Endothelial cell of umbilical vein (primary cell): ENCODE results near the gene PIGH. TPM values are rescaled to one million over a fixed set of nuclear protein-coding genes. Genes with fewer than 3 reads are reported as not detected.

Source experiments
- BruUV-seq: library from RNA; stranded (reverse); fragments of 400-500 nt; replicated peaks from 2 replicates; lab custom pipeline; 2021; lab: Mats Ljungman, UMichigan
- CTCF ChIA-PET: fragments of 300-600, 350-600 bp; sonication (Branson Sonifier 250); formaldehyde crosslinking; loops from one replicate; lab custom pipeline; 2021; ENCODE audit warnings: antibody characterized with exemption, inconsistent platforms; lab: Charles Lee
- POLR2A ChIA-PET: fragments of 300-600, 350-600 bp; sonication (Branson Sonifier 250); formaldehyde crosslinking; loops from one replicate; lab custom pipeline; 2021; ENCODE audit warnings: antibody characterized with exemption, inconsistent platforms; lab: Charles Lee
- DNase-seq: peaks from one replicate; pipeline ENCODE4 v3.0.0-alpha.2; 2011; ENCODE audit warnings: low read depth, low spot score
- FAIRE-seq: peaks from 2 replicates; lab custom pipeline; 2011; peaks lifted over from hg19 to GRCh38; lab: Jason Lieb, UNC
- H2AFZ ChIP-seq: 2 replicates; pipeline ENCODE4 v1.6.0; 2012; ENCODE audit warnings: low read depth, low read length, control low read depth, inconsistent platforms
- H3K27ac ChIP-seq: 2 replicates; pipeline ENCODE4 v1.5.1; 2011; ENCODE audit warnings: low read depth, mild to moderate bottlenecking, control low read depth, low read length, moderate library complexity; ENCODE audit not compliant: insufficient read depth
- H3K27me3 ChIP-seq, 2 experiments: 2 replicates each; pipeline versions ENCODE4 v1.6.0 to v1.6.1; 2011; ENCODE audit warnings: low read length in 2 of 2, mixed read lengths in 1 of 2; ENCODE audit not compliant: control insufficient read depth in 2 of 2, insufficient read depth in 2 of 2
- H3K36me3 ChIP-seq, 2 experiments: 2 replicates in 1 of 2; 3 replicates in 1 of 2; pipeline ENCODE4 v1.5.1; 2011; ENCODE audit warnings: low read length in 2 of 2, mild to moderate bottlenecking in 1 of 2, moderate library complexity in 1 of 2; ENCODE audit not compliant: control insufficient read depth in 2 of 2, insufficient read depth in 2 of 2; ENCODE audit errors: extremely low read depth in 1 of 2
- H3K4me1 ChIP-seq: 3 replicates; pipeline ENCODE4 v1.5.1; 2011; ENCODE audit warnings: mild to moderate bottlenecking, low read length; ENCODE audit not compliant: control insufficient read depth, insufficient read depth; ENCODE audit errors: extremely low read depth
- H3K4me2 ChIP-seq: 2 replicates; pipeline ENCODE4 v1.6.1; 2011; ENCODE audit warnings: low read length, control low read depth, mixed read lengths; ENCODE audit not compliant: insufficient read depth
- H3K4me3 ChIP-seq, 3 experiments: fragments of 200-600 bp in 1 of 3; sonication (generic), shearing (Covaris generic) in 1 of 3; replicated peaks in 1 of 3; 2 replicates each; pipeline ENCODE4 v1.5.1; 2011 to 2016; ENCODE audit warnings: control low read depth in 3 of 3, low read length in 3 of 3, mild to moderate bottlenecking in 2 of 3, inconsistent platforms in 1 of 3, low read depth in 1 of 3, moderate library complexity in 1 of 3; ENCODE audit not compliant: insufficient read depth in 1 of 3
- H3K79me2 ChIP-seq: 2 replicates; pipeline ENCODE4 v1.6.0; 2012; ENCODE audit warnings: low read length, inconsistent platforms; ENCODE audit not compliant: control insufficient read depth, insufficient read depth
- H3K9ac ChIP-seq: replicated peaks from 2 replicates; pipeline ENCODE3; 2011; ENCODE audit warnings: low read length, control low read depth; ENCODE audit not compliant: insufficient read depth; ENCODE audit errors: extremely low read depth
- H3K9me1 ChIP-seq: replicated peaks from 3 replicates; pipeline ENCODE4 v1.6.0; 2011; ENCODE audit warnings: mild to moderate bottlenecking, low read length; ENCODE audit not compliant: control insufficient read depth, insufficient read depth; ENCODE audit errors: extremely low read depth
- H3K9me3 ChIP-seq: replicated peaks from 2 replicates; pipeline ENCODE4 v1.5.1; 2012; ENCODE audit warnings: low read length, inconsistent platforms; ENCODE audit not compliant: control insufficient read depth, insufficient read depth
- H4K20me1 ChIP-seq: replicated peaks from 2 replicates; pipeline ENCODE3; 2011; ENCODE audit warnings: mild to moderate bottlenecking, low read length; ENCODE audit not compliant: control insufficient read depth, insufficient read depth; ENCODE audit errors: extremely low read depth
- EZH2 ChIP-seq: IDR thresholded peaks from 2 replicates; pipeline ENCODE4 v1.6.1; 2012; ENCODE audit warnings: borderline replicate concordance, low read depth, mild to moderate bottlenecking, moderate library complexity, low read length, inconsistent platforms; ENCODE audit not compliant: severe bottlenecking
- FOS ChIP-seq: IDR thresholded peaks from 2 replicates; pipeline ENCODE4 v1.6.1; 2011; ENCODE audit warnings: mild to moderate bottlenecking, low read length, moderate library complexity, borderline replicate concordance; ENCODE audit not compliant: insufficient read depth
- GATA2 ChIP-seq: IDR thresholded peaks from 2 replicates; pipeline ENCODE4 v1.7.0; 2011; ENCODE audit warnings: low read depth, mild to moderate bottlenecking, moderate library complexity, mixed read lengths, low read length; ENCODE audit not compliant: insufficient read length, insufficient read depth
- JUN ChIP-seq: IDR thresholded peaks from 2 replicates; pipeline ENCODE4 v1.6.1; 2011; ENCODE audit warnings: borderline replicate concordance, low read depth; ENCODE audit not compliant: insufficient read length, insufficient read depth
- MYC ChIP-seq: IDR thresholded peaks from one replicate; pipeline ENCODE4 v1.6.1; 2011; ENCODE audit warnings: mild to moderate bottlenecking, low read depth, low read length
- POLR2A ChIP-seq: IDR thresholded peaks from 2 replicates; pipeline ENCODE4 v1.6.1; 2012; ENCODE audit warnings: low read depth, mild to moderate bottlenecking, control low read depth, low read length
- POLR2AphosphoS5 ChIP-seq: IDR thresholded peaks from 2 replicates; pipeline ENCODE4 v1.6.1; 2012; ENCODE audit warnings: low read depth, mild to moderate bottlenecking, control low read depth, low read length, moderate library complexity; ENCODE audit not compliant: insufficient read depth
- dilution Hi-C: fragments of 300-500 bp; cut with MboI; formaldehyde crosslinking; loops from one replicate; pipeline ENCODE4 v1.15.0; 2019; ENCODE audit warnings: low sequenced_read_pairs; ENCODE audit not compliant: extremely low pct_ligation_motif_present
- intact Hi-C: fragments of 100-400 bp; cut with micrococcal nuclease; formaldehyde crosslinking; loops from one replicate; pipeline ENCODE4 v1.10.0; 2022
- polyA plus RNA-seq, 4 experiments: library from polyadenylated mRNA; depleted of rRNA in 3 of 4; stranded (reverse) in 3 of 4; unstranded in 1 of 4; fragments of >200 nt; gene quantifications; 2 replicates each; pipeline versions ENCODE4 v1.2.1 to v1.2.3, GENCODE V29; 2011 to 2012; ENCODE audit warnings: missing spikeins in 1 of 4
- total RNA-seq: library from RNA; stranded (reverse); gene quantifications from 2 replicates; pipeline ENCODE4 v1.2.3, GENCODE V29; 2021
- TF ChIP-seq, protein P1 (sequence below): IDR thresholded peaks from 2 replicates; pipeline ENCODE4 v1.6.1; 2011; ENCODE audit not compliant: insufficient read depth, insufficient read length
- TF ChIP-seq, protein P2 (sequence below), 2 donors: IDR thresholded peaks; 1 replicate in 1 of 2; 2 replicates in 1 of 2; pipeline ENCODE4 v1.5.1; 2011; ENCODE audit warnings: low read length in 2 of 2, mild to moderate bottlenecking in 2 of 2, moderate library complexity in 2 of 2, control low read depth in 1 of 2, inconsistent platforms in 1 of 2, low read depth in 1 of 2; ENCODE audit not compliant: insufficient read depth in 1 of 2; ENCODE audit errors: extremely low read depth in 1 of 2

Gene PIGH
- total and polyA plus RNA-seq, 2 donors (not counting 3 experiments of a cell fraction or from before 2014, with no cell fraction given): 12.3 to 18.0 TPM

DNA sequence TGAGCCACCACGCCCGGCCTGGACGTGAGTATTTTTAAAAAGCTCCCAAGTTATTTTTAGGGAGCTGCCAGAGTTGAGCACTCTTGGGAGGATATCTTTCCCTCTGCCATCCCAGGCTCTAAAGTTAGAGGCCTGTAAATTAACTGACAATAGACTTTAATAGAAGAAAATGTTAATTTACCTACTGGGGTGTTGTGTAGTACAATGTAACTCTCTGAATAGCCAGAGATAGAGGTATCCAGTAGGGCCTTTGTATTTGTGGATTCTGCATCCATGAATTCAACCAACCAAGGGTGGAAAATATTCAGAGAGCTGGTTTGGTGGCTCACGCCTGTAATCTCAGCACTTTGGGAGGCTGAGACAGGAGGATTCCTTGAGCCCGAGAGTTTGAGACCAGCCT, 7.6 kb upstream of the PIGH start:
- no peak overlapping the region for H3K9ac ChIP-seq
- H3K36me3 ChIP-seq: no peaks in the 10 kb centered on the region
- CTCF ChIA-PET: interaction anchor here (1.7 to 4.2 kb wide), 3 partner anchors 11 to 59 kb away, joined by 7 to 23 read pairs (median 9); partner anchors contain the start of gene ARG2
- intact Hi-C loops: no loop called here
- FAIRE-seq: no peak
- TF ChIP-seq, protein P1, sequence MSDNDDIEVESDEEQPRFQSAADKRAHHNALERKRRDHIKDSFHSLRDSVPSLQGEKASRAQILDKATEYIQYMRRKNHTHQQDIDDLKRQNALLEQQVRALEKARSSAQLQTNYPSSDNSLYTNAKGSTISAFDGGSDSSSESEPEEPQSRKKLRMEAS: no peak
- TF ChIP-seq JUN (no peak), FOS (no peak), MYC (no peak), POLR2A (no peak), GATA2 (no peak), EZH2 (no peak), POLR2AphosphoS5 (no peak)
- TF ChIP-seq, protein P2, sequence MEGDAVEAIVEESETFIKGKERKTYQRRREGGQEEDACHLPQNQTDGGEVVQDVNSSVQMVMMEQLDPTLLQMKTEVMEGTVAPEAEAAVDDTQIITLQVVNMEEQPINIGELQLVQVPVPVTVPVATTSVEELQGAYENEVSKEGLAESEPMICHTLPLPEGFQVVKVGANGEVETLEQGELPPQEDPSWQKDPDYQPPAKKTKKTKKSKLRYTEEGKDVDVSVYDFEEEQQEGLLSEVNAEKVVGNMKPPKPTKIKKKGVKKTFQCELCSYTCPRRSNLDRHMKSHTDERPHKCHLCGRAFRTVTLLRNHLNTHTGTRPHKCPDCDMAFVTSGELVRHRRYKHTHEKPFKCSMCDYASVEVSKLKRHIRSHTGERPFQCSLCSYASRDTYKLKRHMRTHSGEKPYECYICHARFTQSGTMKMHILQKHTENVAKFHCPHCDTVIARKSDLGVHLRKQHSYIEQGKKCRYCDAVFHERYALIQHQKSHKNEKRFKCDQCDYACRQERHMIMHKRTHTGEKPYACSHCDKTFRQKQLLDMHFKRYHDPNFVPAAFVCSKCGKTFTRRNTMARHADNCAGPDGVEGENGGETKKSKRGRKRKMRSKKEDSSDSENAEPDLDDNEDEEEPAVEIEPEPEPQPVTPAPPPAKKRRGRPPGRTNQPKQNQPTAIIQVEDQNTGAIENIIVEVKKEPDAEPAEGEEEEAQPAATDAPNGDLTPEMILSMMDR (IDR thresholded peaks at IDR 0.05; ENCODE audit: extremely low read depth in 1 of 2, insufficient read depth in 1 of 2, low read depth in 1 of 2, low read length in 2 of 2): no peak
- H3K4me1 ChIP-seq: no peaks in the 10 kb centered on the region
- H3K9me1 ChIP-seq: no peaks in the 10 kb centered on the region
- no peaks in the 10 kb centered on the region for H4K20me1 ChIP-seq
- H3K4me2 ChIP-seq: no peak overlapping the region
- POLR2A ChIA-PET: no interaction called here
- no peak overlapping the region for H2AFZ ChIP-seq
- H3K27ac ChIP-seq: no peak overlapping the region
- no TSS peak for BruUV-seq
- no peak overlapping the region for H3K4me3 ChIP-seq
- no peaks in the 10 kb centered on the region for H3K79me2 ChIP-seq
- dilution Hi-C loops: no loop called here
- H3K9me3 ChIP-seq: no peaks in the 10 kb centered on the region
- no peak for DNase-seq
- peaks cover 0 to 20% of the 10 kb centered on the region in 2 experiments for H3K27me3 ChIP-seq
